Mammary epithelial cell (primary cell): ENCODE measurements around the gene HERPUD1.

Source experiments
- EZH2 ChIP-seq: IDR thresholded peaks from 2 replicates; pipeline ENCODE4 v1.6.1; 2012; ENCODE audit warnings: low read length, inconsistent platforms, borderline replicate concordance
- TF ChIP-seq, protein P1 (sequence below), 2 donors: IDR thresholded peaks in 1 of 2; conservative IDR thresholded peaks in 1 of 2; 2 replicates each; pipeline ENCODE4 v1.5.1; 2011 to 2012; ENCODE audit warnings: inconsistent platforms in 2 of 2, low read length in 2 of 2, mild to moderate bottlenecking in 2 of 2, control low read depth in 1 of 2, low read depth in 1 of 2; ENCODE audit not compliant: insufficient read depth in 1 of 2; ENCODE audit errors: extremely low read depth in 1 of 2

DNA sequence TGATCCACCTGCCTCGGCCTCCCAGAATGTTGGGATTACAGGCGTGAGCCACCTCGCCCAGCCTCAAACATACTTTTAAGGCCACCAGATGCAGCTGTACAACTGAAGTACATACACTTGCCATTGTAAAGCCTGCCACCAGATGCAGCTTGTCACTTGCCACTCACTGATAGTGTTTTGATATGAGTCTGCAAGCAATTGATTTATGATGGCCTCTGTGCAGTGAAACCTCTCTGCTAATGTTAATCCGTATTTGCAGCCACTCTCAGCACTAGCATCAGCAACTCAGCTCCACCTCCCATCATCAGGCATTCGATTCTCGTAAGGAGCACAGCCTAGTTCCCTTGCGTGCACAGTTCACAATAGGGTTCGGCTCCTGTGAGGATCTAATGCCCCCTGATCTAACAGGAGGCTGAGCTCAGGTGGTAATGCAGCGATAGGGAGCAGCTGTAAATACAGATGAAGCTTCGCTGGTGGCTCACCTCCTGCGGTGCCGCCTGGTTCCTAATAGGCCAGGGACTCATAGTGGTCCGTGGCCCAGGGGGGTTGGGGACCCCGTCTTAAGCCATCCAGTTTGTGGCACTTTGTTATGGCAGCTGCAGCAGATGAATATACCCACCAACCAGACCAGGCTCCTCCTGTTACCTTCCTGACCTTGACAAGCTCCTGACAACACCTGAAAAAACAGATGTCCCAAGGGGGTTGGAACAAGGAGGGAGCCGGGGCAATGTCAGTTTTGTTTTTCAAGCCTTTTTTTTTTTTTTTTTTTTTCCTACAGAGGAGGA lies 1.3 kb upstream of the HERPUD1 start:
- no peak for TF ChIP-seq EZH2
- TF ChIP-seq, protein P1, sequence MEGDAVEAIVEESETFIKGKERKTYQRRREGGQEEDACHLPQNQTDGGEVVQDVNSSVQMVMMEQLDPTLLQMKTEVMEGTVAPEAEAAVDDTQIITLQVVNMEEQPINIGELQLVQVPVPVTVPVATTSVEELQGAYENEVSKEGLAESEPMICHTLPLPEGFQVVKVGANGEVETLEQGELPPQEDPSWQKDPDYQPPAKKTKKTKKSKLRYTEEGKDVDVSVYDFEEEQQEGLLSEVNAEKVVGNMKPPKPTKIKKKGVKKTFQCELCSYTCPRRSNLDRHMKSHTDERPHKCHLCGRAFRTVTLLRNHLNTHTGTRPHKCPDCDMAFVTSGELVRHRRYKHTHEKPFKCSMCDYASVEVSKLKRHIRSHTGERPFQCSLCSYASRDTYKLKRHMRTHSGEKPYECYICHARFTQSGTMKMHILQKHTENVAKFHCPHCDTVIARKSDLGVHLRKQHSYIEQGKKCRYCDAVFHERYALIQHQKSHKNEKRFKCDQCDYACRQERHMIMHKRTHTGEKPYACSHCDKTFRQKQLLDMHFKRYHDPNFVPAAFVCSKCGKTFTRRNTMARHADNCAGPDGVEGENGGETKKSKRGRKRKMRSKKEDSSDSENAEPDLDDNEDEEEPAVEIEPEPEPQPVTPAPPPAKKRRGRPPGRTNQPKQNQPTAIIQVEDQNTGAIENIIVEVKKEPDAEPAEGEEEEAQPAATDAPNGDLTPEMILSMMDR (conservative IDR thresholded peaks at IDR 0.05 in 1 of 2, IDR thresholded peaks at IDR 0.05 in 1 of 2; ENCODE audit: extremely low read depth in 1 of 2, insufficient read depth in 1 of 2, low read depth in 1 of 2, low read length in 2 of 2), result no peak
